Activated naive CD4-positive, alpha-beta T cell treated with anti-CD3 and anti-CD28 coated beads, Interleukin-2, amount 10 ng/mL, durations not matched to agents 7 days and 5 days (primary cell): ENCODE results near the gene SNX4.
"Not testable (repeated sequence)": the region's sequence is repeated elsewhere in the genome, so short reads cannot be mapped to it uniquely, and the experiment has no call there.

Experiments
- CTCF ChIA-PET: fragments of 350-600 bp; sonication (Branson Sonifier 250); formaldehyde crosslinking; loops from one replicate; lab custom pipeline; 2021; ENCODE audit warnings: antibody characterized with exemption; lab: Charles Lee
- DNase-seq: peaks from one replicate; pipeline ENCODE4 v3.0.0-alpha.2; 2020
- H3K27ac Mint-ChIP-seq: one replicate; pipeline ENCODE4 v1.8.0; 2021; ENCODE audit warnings: mild to moderate bottlenecking, moderate library complexity, mixed read lengths
- H3K27me3 Mint-ChIP-seq: one replicate; pipeline ENCODE4 v1.8.0; 2021; ENCODE audit warnings: mild to moderate bottlenecking, mixed read lengths
- H3K36me3 Mint-ChIP-seq: one replicate; pipeline ENCODE4 v1.8.0; 2021; ENCODE audit warnings: mixed read lengths
- H3K4me1 Mint-ChIP-seq: one replicate; pipeline ENCODE4 v1.8.0; 2021; ENCODE audit warnings: mixed read lengths
- H3K4me3 Mint-ChIP-seq: one replicate; pipeline ENCODE4 v1.8.0; 2021; ENCODE audit warnings: mild to moderate bottlenecking, moderate library complexity, mixed read lengths
- H3K9me3 Mint-ChIP-seq: one replicate; pipeline ENCODE4 v1.8.0; 2021; ENCODE audit warnings: mixed read lengths

Gene SNX4

GRCh38 chr3:125482406-125482805, 37.6 kb downstream of the SNX4 start:
- no peaks in the 10 kb centered on the region for H3K9me3 Mint-ChIP-seq
- DNase-seq, result no peak
- CTCF ChIA-PET, result no interaction called here
- H3K4me3 Mint-ChIP-seq, result no peak overlapping the region
- H3K27me3 Mint-ChIP-seq, result no peaks in the 10 kb centered on the region
- H3K4me1 Mint-ChIP-seq, result no peaks in the 10 kb centered on the region
- H3K36me3 Mint-ChIP-seq, result peaks cover 8% of the 10 kb centered on the region
- no peak overlapping the region for H3K27ac Mint-ChIP-seq

GRCh38 chr3:125481786-125482185, 38.2 kb downstream of the SNX4 start:
- no peaks in the 10 kb centered on the region for H3K9me3 Mint-ChIP-seq
- CTCF ChIA-PET, result no interaction called here
- H3K4me1 Mint-ChIP-seq, result no peaks in the 10 kb centered on the region
- DNase-seq, result no peak
- no peak overlapping the region for H3K4me3 Mint-ChIP-seq
- H3K27me3 Mint-ChIP-seq, result no peaks in the 10 kb centered on the region
- H3K27ac Mint-ChIP-seq, result no peak overlapping the region
- H3K36me3 Mint-ChIP-seq, result peaks cover 11% of the 10 kb centered on the region

DNA sequence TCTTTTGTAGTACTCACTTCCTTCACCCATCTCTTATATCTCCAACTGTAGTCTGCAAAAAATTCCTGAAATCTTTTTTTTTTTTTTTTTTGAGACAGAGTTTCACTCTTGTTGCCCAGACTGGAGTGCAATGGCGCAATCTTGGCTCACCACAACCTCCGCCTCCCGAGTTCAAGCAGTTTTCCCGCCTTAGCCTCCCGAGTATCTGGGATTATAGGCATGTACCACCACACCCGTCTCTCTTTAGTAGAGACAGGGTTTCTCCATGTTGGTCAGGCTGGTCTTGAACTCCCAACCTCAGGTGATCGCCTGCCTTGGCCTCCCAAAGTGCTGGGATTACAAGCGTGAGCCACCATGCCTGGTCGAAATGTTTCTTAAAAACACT, 38.6 kb downstream of the SNX4 start:
- H3K36me3 Mint-ChIP-seq, H3K9me3 Mint-ChIP-seq, CTCF ChIA-PET, H3K27ac Mint-ChIP-seq, H3K27me3 Mint-ChIP-seq, DNase-seq, H3K4me3 Mint-ChIP-seq, H3K4me1 Mint-ChIP-seq: not testable (repeated sequence)

DNA sequence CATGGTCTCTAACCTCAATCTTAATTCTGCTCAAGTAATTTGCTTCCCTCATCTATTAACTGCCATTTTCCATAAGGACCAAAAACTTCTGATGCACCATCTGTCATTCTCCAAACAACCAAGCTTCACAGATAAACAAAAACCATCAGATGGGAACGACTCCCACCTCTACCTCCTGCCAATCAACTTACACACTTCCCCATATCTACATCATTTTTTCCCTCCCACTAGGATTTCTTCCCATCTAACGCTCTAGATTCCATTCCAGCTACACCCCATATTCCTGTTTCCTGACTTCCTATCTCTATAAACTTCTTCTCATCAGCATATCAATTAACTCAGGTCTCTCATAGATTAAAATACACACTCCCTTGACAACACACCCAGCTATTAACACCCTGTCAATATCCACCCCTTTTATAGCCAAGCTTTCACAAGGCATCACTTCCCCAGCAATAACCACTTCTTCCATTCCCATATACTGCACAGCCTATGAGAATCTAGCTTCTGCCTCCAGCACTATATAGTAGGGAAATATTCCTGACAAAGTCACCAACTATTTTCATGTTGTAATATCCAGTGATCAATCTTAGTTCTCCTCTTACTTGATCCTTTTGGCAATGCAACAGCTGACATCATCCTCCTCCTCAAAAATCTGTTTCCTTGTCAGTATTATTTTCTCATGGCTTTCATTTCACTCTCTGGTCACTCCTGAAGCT, 39.2 kb downstream of the SNX4 start:
- Mint-ChIP-seq H3K36me3 (peaks cover 10% of the 10 kb centered on the region), H3K27ac (no peak overlapping the region), H3K9me3 (no peaks in the 10 kb centered on the region), H3K4me3 (no peak overlapping the region), H3K4me1 (no peaks in the 10 kb centered on the region), H3K27me3 (no peaks in the 10 kb centered on the region)
- CTCF ChIA-PET, result no interaction called here
- no peak for DNase-seq

- H3K4me3 Mint-ChIP-seq, result no peak overlapping the region
- CTCF ChIA-PET, result no interaction called here
- no peaks in the 10 kb centered on the region for H3K4me1 Mint-ChIP-seq
- H3K27me3 Mint-ChIP-seq, result no peaks in the 10 kb centered on the region
- no peaks in the 10 kb centered on the region for H3K9me3 Mint-ChIP-seq
- H3K36me3 Mint-ChIP-seq, result peaks cover 12% of the 10 kb centered on the region
- H3K27ac Mint-ChIP-seq, result no peak overlapping the region
- DNase-seq, result no peak
These were observed 40.9 kb downstream of the SNX4 start for GRCh38 chr3:125479091-125479490.

GRCh38 chr3:125478326-125478725, 41.7 kb downstream of the SNX4 start:
- Mint-ChIP-seq H3K9me3 (no peaks in the 10 kb centered on the region), H3K27ac (no peak overlapping the region), H3K27me3 (no peaks in the 10 kb centered on the region), H3K36me3 (peaks cover 12% of the 10 kb centered on the region), H3K4me3 (no peak overlapping the region), H3K4me1 (no peaks in the 10 kb centered on the region)
- no peak for DNase-seq
- CTCF ChIA-PET, result no interaction called here

GRCh38 chr3:125477701-125478100, 42.3 kb downstream of the SNX4 start:
- DNase-seq, result no peak
- Mint-ChIP-seq H3K27ac (no peak overlapping the region), H3K36me3 (peaks cover 13% of the 10 kb centered on the region), H3K27me3 (no peaks in the 10 kb centered on the region), H3K9me3 (no peaks in the 10 kb centered on the region), H3K4me3 (no peak overlapping the region), H3K4me1 (no peaks in the 10 kb centered on the region)
- CTCF ChIA-PET, result no interaction called here

GRCh38 chr3:125470671-125471070, 49.3 kb downstream of the SNX4 start:
- H3K9me3 Mint-ChIP-seq, result no peaks in the 10 kb centered on the region
- H3K36me3 Mint-ChIP-seq, result peaks cover 28% of the 10 kb centered on the region
- H3K27ac Mint-ChIP-seq, result no peak overlapping the region
- H3K27me3 Mint-ChIP-seq, result no peaks in the 10 kb centered on the region
- H3K4me3 Mint-ChIP-seq, result no peak overlapping the region
- CTCF ChIA-PET, result interaction anchor here (1.6 kb wide), 1 partner anchor 115 kb away, joined by 4 read pairs; no protein-coding TSS in a partner anchor
- DNase-seq, result no peak
- H3K4me1 Mint-ChIP-seq, result no peaks in the 10 kb centered on the region

- no peaks in the 10 kb centered on the region for H3K9me3 Mint-ChIP-seq
- no peak overlapping the region for H3K4me3 Mint-ChIP-seq
- CTCF ChIA-PET, result no interaction called here
- H3K27me3 Mint-ChIP-seq, result no peaks in the 10 kb centered on the region
- peaks cover 29% of the 10 kb centered on the region for H3K36me3 Mint-ChIP-seq
- no peak overlapping the region for H3K27ac Mint-ChIP-seq
- no peaks in the 10 kb centered on the region for H3K4me1 Mint-ChIP-seq
- DNase-seq, result no peak
These were observed 57.2 kb downstream of the SNX4 start for GRCh38 chr3:125462722-125463299.

- Mint-ChIP-seq H3K27me3 (no peaks in the 10 kb centered on the region), H3K27ac (no peak overlapping the region), H3K9me3 (no peaks in the 10 kb centered on the region), H3K36me3 (peaks cover 27% of the 10 kb centered on the region), H3K4me1 (no peaks in the 10 kb centered on the region), H3K4me3 (no peak overlapping the region)
- DNase-seq, result no peak
- CTCF ChIA-PET, result no interaction called here
These were observed 58.1 kb downstream of the SNX4 start for GRCh38 chr3:125461896-125462295.

GRCh38 chr3:125460233-125460632, 59.8 kb downstream of the SNX4 start:
- Mint-ChIP-seq H3K4me3 (no peak overlapping the region), H3K4me1 (no peaks in the 10 kb centered on the region), H3K9me3 (no peaks in the 10 kb centered on the region), H3K27ac (no peak overlapping the region), H3K27me3 (no peaks in the 10 kb centered on the region), H3K36me3 (peaks cover 26% of the 10 kb centered on the region)
- no peak for DNase-seq
- CTCF ChIA-PET, result no interaction called here

DNA sequence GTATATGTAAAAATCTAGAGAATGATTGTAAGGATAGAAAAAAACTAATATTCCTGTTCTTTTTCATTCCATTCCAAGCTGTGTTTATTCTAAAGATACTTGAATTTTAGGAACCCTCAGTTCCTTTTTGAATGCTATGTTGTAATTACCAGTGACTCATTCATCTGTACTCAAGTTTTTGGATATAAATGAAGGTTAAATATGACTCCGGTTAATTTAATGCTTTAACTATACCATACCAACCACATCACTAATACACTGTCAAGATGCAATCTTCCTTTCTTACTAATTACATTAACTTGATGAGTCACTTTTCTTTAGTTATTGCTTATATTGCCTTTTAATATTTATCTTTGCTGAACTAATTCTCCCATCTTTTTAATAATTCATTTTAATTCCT, 76.1 kb downstream of the SNX4 start:
- Mint-ChIP-seq H3K9me3 (no peaks in the 10 kb centered on the region), H3K4me3 (no peak overlapping the region), H3K36me3 (peaks cover 10% of the 10 kb centered on the region), H3K4me1 (no peaks in the 10 kb centered on the region), H3K27me3 (no peaks in the 10 kb centered on the region), H3K27ac (no peak overlapping the region)
- DNase-seq, result no peak
- CTCF ChIA-PET, result no interaction called here

DNA sequence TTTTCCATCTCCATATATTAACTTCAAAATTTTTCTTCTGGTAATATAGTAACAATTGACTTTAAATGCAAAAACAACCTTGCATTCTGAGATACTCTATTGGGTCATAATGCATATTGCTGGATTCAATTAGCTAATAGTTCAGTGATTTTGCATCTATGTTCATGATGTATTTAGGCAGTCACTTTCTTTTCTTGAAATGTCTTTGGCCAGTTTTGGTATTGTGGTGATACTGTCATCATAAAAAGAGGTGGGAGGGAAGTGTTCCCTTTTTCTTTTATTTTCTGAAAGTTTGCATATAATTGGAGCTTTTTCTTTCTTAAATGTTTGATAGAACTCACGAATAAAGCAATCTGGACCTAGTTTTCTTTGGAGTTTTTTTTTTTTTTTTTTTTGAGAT, 77.5 kb downstream of the SNX4 start:
- no peak overlapping the region for H3K4me3 Mint-ChIP-seq
- CTCF ChIA-PET, result interaction anchor here (0.6 kb wide), 1 partner anchor 15 kb away, joined by 3 read pairs; no protein-coding TSS in a partner anchor
- H3K36me3 Mint-ChIP-seq, result peaks cover 10% of the 10 kb centered on the region
- no peak overlapping the region for H3K27ac Mint-ChIP-seq
- H3K9me3 Mint-ChIP-seq, result no peaks in the 10 kb centered on the region
- no peak for DNase-seq
- no peaks in the 10 kb centered on the region for H3K4me1 Mint-ChIP-seq
- no peaks in the 10 kb centered on the region for H3K27me3 Mint-ChIP-seq

DNA sequence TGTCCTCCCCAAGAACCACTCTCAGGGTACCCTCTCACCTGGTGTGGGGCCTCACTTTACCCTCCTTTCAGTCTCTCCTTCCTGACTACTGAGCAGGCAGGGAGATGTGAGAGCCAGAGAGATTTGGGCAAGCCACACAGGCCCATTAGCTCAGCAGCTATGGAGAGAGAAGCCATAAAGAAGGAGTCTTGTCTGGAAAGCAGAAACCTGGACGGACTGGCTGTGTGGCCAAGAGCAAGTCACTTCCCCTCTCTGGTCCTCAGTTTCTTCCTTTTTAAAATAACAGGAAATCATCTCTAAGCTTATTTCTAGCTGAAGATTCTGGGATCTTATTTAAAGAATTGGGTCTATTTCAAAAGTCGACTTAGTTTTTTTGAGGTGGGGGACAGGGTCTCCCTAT, 79.0 kb downstream of the SNX4 start:
- H3K27me3 Mint-ChIP-seq, result peaks cover 4% of the 10 kb centered on the region
- no peak for DNase-seq
- no peak overlapping the region for H3K4me3 Mint-ChIP-seq
- H3K36me3 Mint-ChIP-seq, result peaks cover 4% of the 10 kb centered on the region
- CTCF ChIA-PET, result interaction anchor here (1.1 to 1.5 kb wide), 4 partner anchors 144 to 680 kb away, joined by 3 to 4 read pairs (median 4); no protein-coding TSS in a partner anchor
- H3K4me1 Mint-ChIP-seq, result no peaks in the 10 kb centered on the region
- H3K27ac Mint-ChIP-seq, result no peak overlapping the region
- H3K9me3 Mint-ChIP-seq, result no peaks in the 10 kb centered on the region

GRCh38 chr3:125440559-125440955, 79.4 kb downstream of the SNX4 start:
- CTCF ChIA-PET, result interaction anchor here (0.6 to 1.5 kb wide), 5 partner anchors 145 to 680 kb away, joined by 3 to 4 read pairs (median 3); no protein-coding TSS in a partner anchor
- DNase-seq, result no peak
- peaks cover 4% of the 10 kb centered on the region for H3K36me3 Mint-ChIP-seq
- no peaks in the 10 kb centered on the region for H3K4me1 Mint-ChIP-seq
- H3K27ac Mint-ChIP-seq, result no peak overlapping the region
- no peaks in the 10 kb centered on the region for H3K9me3 Mint-ChIP-seq
- no peak overlapping the region for H3K4me3 Mint-ChIP-seq
- H3K27me3 Mint-ChIP-seq, result peaks cover 4% of the 10 kb centered on the region
